NCI-H2029 (cell line): ENCODE results near the gene COL24A1.
"Not testable (repeated sequence)": the region's sequence is repeated elsewhere in the genome, so short reads cannot be mapped to it uniquely, and the experiment has no call there.

Experiments
- DNase-seq: peaks from one replicate; lab custom pipeline; 2025; lab: John Stamatoyannopoulos, UW

COL24A1 gene

DNA sequence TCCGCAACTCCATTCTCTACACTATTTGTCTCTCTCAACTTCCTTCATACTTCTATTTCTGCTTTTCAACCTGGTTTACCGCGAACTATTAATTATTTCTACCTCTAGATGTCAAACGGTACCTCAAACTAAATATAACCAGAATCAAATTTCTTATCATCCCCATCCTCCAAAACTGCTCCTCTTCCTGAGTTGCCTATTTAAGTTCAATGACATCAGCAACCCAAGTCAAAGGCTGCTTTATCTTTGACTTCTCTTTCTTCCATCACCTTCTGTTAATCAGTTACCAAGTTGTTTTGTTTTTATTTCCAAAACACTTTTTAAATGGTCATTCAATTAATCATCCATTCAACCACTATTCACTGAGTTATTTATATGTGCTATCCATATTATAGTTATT, 171.9 kb downstream of the COL24A1 start:
- no peak for DNase-seq

DNA sequence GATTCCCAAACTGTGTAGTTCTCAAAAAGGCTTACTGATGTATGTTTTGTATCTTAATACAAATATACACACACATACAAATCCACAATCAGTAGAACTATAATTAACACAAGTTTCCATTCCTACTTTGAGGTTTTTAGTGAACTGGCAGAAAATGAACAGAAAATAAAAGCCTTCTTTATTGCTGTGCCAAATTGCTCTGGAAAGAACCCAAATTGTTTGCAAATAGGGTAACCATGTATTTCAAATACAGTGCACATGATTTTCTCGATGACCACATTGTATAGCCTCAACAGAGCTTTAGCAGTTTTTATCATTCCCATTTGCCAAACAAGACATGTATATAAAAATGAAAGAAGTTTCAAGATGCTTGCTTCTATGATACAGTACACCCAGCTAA, 173.3 kb downstream of the COL24A1 start:
- DNase-seq, result no peak

DNA sequence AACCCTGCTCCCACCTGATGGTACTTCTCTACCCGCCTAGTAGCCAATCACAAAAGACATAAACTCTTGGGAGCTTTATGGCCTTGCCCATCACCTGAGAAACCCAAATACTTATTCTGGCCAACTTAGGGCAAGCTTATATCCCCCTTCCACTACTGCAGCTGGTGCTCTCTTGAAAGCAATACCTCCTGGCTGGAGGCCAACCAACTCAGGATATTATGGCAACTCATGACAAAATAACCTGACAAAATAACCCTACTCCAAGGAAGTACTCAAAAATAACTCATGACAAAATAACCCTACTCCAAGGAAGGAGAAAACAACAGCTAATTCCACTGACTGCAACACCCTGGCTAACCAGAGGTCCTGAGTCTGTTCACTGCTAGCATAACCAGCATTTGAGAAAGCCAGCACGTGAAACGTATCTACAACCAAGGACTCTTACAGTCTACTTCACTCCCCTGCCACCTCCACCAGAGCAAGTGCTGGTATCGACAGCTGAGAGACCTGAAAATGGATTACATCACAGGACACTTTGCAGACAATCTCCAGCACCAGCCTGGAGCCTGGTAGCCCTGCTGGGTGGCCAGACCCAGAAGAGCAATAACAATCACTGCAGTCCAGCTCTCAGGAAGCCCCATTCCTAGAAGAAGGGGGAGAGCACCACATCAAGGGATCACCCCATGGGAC, 179.9 kb downstream of the COL24A1 start:
- peak; percentile 3 for DNase-seq

DNA sequence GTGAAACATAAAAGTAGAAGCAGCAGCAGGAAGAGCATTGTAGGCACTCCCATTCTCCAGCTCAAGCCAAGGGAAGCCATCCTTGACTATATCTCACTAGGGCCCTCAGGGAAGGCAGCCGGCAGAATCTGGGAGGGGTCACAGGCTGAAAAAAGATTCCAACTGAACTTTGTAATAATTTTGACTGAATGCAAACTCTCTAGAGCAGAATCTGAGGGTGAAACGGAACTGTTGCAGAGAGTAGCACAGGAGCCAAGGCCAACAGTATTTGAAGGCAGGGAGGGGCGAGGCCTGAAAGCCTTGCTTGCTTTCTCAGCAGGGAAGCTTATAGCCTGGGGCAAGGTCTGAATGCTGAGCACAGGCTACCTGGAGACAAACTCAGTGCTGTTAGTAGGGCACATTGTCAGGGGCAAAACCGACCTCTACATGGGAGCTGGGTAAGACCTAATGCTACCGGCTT, 180.6 kb downstream of the COL24A1 start:
- DNase-seq, result no peak

DNA sequence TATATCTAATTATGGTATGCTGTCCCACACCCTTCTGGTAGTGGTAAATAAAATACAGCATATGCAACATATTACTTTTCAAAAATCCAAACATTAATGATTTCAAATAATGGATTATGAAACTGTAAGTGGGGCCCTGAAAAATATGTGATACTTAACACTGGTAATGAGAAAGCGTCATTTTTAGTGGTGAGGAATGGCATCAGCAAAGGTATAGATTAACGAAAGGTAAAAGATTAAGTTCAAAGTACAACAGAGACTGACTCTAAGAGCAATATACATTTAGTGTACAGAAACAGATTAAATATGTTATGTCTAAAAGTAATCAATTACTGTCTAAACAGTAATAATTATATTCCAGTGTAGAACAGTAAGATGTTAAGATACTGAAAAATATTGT, 194.1 kb downstream of the COL24A1 start:
- DNase-seq, result no peak

DNA sequence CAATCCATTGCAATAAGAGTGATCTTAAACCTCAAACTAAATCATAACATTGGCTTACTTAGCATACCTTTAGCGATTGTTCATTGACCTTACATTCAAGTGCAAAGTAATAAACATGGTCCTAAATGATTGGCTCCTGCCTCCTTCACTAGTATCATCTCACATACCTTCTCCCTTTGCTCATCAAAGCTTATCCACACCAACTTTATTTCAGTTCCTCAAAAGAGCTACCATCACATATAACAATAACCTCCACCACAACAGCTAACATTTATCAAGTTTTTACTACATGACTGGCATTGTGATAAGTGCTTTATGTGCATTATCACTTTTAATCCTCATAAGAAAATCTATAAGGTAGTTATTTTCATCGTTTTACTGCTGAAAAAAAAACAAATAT, 198.8 kb downstream of the COL24A1 start:
- no peak for DNase-seq

DNA sequence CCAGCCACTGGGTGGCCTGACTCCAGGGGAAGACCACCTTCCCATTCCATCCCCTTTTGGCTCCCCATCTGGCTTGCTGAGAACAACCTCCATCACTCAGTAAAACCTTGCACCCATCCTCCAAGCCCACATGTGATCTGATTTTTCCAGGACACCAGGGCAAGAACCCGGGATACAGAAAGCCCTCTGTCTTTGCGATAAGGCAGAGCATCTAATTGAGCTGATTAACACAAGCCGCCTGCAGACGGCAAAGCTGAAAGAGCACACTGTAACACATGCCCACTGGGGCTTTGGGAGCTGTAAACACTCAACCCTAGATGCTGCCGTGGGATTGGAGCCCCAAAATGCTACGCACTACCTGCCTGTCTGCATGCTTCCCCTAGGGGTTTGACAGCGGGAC, 201.4 kb downstream of the COL24A1 start:
- not testable (repeated sequence) for DNase-seq

DNA sequence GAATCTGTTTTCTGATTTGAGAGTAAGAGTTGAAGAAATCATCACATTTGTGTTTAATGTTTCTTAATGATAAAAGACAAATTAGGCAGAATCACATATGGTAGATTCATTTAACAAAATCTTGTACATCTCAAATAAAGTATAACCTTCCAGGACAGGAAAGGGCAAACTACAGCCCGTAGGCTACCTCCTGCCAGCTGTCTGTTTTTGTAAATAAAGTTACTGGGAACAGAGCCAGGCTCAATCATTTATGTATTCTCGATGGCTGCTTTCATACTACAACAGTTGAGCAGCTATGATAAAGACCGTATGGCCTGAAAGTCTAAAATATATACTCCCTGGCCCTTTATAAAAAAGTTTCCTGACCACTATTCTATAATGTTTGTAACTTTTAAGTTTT, 204.1 kb downstream of the COL24A1 start:
- DNase-seq, result peak; percentile 57

DNA sequence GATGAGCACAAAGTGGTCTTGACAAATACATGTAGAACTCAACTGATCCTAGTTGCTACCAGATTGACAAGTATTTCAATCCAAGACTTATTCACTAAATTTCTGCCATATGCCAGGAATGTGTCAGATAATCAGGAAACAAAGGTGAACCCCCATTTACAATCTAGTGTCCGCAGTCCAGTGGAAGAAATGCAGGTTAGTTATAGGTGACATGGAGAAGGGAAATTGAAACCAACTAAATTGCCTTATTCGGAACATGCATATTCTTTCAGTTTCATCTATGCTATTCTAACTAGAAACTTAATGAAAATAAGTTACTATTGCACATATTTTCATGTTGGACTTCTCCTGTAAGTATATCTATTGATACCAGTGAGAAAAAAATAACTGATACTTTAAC, 209.4 kb downstream of the COL24A1 start:
- DNase-seq, result no peak

DNA sequence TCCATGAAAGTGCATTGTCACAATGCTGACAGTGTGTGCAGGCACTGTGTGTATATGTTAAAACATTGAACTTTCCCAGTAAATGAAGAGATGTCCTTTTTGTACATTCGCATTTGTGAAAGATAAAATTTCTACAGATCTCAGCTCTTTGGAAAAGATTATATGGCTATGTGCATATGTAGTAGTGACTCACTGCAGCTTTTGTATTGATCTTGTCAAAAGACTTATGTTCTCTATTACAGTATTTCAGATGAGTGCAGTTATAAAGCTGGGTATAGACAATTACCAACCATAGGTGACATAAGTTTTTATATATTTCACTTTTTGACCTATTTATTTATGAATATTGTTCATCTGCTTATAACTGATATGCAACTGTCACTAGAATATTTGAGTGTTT, 212.6 kb downstream of the COL24A1 start:
- no peak for DNase-seq

DNA sequence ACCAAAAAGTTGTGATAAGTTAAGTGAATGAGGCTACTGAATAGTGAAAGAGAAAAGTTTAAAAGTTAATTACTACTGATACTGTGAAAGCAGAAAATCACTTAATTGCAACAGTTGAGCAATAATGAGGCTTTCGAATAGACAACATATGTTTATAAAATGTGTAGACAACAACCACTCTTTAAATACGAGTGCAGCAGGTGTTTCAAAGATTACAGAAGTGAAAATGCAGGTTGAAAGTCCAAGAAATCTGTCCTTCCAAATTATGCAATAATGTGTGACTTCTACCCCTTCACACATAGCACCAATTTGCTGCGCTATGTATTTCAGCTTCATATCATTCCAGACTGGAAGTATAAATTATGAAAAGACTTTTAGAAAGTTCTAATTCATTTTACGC, 213.0 kb downstream of the COL24A1 start:
- DNase-seq, result no peak

DNA sequence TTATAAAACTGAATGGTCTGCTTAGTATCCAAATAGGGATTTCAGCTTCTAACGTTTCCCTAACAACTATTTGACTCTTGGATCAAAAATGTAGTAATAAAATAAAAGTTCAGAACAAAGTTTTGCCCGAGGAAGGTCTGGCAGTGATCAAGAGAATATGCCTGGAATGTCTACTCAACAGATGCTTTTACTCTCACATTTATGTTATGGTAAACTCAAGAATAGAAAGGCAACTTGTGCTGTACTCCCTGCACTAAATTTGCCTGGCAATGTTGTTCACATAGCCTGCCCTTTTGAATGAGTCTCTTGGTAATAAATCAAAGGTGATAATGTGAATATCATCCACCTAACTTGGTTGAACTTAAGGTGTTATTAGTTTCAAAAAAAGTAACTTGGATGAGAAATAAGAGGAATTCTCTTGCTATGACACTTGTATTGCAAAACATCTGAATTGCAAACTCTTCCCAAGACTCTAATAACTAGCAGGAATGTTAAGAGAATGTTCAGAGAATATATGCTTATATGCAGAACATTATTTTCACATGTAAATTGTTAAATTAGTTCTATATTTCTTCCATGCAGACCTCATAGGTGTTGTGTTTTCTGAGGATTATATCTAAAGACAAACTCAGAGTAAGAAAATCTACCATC, 215.8 kb downstream of the COL24A1 start:
- no peak for DNase-seq

DNA sequence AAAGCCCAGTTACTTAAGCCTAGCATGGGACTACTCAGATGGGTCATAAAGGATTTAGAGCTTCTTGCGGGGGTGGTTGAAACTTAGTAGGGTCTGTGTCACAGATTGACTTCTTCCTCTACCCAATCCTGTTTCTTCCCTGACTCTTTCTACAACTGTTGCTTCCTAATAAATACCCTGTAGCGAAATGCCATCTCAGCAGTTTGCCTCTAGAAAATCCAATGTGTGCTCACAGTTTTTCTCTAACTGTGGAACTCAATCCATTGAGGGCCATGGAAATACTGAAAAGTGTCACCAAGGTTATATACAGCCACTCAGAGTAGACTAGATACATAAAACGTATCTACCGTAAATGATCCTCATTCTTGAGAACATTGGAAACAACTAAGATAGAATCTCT, 217.7 kb downstream of the COL24A1 start:
- DNase-seq, result no peak

DNA sequence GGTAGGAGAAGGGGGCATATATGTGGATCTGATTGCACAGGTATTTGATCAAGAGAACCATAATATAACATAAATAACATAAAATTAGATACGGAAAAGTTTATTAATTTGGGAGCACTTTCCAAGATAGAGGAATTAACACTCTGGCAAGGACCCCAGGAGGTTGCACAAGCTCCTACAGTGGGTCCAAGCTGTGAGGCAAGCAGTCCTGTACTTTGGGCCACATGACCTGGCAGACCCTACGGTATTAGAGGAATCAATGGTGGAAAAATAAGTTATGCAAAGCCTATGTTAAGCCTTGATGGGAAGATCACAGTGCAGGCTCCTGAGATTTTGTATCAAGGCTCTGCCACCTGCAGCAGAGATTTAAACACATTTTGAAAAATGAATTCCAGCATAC, 220.1 kb downstream of the COL24A1 start:
- DNase-seq, result no peak

DNA sequence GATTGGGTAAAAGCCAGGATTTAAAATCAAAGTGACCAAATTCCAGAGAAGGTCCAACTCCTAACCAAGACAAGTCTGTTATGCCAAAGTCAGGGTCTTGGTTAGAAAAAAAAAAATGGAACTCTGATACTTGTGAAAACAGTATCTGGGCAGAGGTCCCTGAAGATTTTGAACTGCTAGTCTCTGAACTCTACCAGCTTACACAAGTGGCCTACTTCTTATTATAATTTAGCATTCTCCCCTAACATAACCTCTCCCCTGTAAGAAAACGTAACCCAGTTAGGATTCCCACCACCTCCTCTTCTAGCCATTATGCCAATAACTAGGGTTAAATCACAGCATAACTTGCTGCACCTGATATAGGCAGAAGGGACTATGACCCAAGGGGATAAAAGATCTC, 220.5 kb downstream of the COL24A1 start:
- no peak for DNase-seq

DNA sequence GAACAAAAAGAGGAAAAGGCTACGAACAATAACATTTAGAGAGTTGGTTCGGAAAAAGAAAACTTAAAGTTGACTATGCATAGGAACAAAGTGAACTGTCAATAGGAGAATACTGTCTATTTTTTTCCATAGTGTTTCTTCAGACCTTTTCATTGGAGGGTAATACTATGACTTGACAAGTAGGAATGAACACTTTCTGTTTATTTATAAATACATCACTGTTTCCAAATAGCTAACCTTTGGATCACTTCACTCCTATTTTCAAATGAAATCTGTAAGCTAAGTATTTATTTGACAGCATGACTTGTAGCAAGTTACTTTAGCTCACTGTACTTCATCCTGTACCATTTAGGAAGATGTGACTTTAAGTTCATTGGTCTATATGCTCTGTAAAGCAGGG, 221.3 kb downstream of the COL24A1 start:
- no peak for DNase-seq

DNA sequence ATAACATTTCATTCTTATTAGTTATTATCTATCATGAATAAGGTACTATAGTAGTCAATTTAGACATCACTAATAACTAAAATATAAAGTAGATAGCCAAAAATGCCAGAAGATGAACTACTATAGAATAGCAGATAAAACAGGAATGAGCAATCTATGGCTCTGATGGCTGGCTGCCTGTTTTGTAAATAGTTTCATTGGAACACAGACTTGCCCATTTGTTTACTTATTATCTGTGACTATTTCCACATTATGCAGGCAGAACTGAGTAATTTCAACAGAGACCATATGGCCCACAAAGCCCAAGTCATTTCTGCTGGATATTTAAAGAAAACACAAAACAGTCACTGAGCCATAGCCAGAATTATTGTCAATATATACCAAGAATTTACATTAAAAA, 222.1 kb downstream of the COL24A1 start:
- DNase-seq, result no peak

DNA sequence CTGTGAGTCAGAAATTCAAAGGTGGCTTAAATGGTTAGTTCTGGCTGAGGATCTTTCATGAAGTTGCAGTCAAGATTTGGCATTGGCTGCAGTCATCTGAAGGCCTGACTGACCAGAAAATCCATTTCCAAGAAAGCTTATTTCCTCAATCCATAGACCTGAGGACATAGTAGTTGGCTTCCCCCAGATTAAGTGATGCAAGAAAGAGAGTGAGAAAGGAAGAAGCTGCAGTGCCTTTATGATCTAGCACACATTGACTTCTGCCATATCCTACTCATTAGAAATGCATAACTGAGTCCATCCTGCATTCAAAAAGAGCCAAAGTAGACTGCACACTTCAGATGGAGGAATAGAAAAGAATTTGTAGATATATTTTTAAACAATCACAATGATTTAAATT, 222.6 kb downstream of the COL24A1 start:
- no peak for DNase-seq

DNA sequence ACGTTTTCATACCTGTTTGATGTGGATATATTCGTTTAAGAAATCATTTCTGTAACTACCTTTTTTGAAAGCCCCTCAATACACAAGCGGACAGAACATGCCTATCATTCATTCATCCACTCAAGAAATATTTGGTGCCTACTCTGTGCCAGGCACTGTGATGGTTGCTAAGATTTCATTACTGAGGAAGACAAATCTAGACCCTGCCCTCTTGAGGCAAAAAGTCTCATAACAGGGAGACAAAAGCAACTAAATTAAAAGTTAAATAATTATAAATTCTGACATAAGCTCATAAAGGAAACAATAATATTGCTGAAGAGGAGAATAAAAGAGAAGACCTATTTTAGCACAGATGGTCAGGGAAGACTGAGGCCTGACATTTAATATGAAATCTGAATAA, 244.8 kb downstream of the COL24A1 start:
- DNase-seq, result no peak

DNA sequence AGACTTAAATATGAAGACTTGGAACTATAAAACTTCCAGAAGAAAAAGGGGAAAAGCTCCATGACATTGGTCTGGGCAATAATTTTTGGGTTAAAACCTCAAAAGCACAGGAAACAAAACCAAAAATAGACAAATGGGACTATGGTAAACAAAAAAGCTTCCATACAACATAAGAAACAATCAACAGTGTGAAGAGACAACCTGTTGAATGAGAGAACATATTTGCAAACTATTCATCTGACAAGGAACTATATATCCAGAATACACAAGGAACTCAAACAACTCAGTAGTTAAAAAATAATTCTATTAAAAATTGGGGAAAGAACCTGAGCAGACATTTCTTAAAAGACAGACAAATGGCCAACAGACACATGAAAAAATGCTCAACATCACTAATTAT, 255.7 kb downstream of the COL24A1 start:
- no peak for DNase-seq

DNA sequence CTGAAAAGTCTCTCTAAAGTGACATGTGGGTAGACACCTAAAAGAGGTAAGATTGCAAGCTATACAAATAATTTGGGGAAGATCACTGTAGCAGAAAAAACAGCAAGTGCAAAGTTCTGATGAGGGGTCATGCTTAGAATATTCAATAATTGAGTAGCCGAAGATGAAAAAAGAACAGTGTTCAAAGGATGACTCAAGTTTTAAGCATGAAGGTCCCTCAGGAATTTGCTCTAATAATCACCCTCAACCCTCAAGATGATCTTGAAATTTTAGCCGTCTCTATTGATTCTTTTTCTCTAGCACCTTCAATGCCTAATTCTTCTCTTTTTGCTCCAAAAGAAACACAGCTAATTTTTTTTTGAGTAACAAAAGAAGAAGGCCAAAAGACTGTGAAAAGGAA, 257.7 kb downstream of the COL24A1 start:
- DNase-seq, result no peak

DNA sequence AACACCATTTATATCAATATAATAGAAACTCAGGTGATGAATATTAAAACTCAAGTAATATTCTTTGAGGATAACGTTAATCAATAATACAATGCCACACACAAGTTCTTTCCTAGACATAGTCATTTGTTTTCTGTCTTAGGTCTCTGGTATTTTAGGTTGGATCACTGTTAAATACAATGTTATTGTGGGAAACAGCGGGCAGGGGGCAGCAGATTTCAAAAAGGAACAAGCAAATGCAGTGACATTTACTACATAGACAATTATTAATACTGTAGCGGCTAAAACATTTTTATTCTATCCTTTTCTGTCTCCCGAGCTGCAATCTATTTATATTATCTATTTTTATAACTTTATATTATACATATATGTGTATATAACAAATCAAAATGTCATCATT, 261.9 kb downstream of the COL24A1 start:
- DNase-seq, result no peak

DNA sequence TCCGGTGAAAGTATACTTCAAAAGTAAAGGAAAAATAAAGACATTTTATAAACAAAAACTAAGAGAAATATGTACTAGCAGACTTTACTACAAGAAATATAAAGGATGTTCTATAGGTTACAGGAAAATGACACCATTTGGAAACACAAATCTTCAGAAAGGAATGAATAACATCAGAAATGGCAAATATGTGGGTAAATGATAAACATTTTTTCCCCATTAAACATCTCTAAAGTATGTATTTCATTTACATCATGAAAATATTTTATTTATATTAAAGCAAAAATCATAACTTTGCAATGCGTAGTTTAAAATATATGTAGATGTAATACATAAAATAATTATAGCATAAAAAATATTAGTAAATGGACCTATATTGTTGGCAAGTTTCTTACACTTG, 264.2 kb downstream of the COL24A1 start:
- no peak for DNase-seq

DNA sequence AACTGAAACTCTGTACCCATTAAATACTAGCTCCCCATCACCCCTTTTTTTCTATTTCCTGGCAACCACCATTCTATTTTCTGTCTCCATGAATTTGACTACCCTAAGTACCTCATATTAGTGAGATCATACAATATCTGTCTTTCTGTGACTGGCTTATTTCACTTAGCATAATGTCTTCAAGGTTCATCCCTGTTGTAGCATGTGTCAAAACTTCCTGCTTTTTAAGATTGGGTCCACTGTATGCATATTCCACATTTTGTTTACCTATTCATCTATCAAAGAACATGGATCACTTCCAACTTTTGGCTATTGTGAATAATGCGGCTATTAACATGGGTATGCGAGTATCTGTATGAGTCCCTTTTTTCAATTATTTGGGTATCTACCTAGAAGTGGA, 266.7 kb downstream of the COL24A1 start:
- DNase-seq, result no peak
